HG03066 (cell line): ENCODE data around the gene FILIP1L.

Experiments
- ATAC-seq: cut with Tn5 transposase; IDR thresholded peaks from one replicate; pipeline ENCODE4 v1.9.1; 2021; ENCODE audit warnings: low read depth; ENCODE audit not compliant: unreplicated experiment

Gene FILIP1L

DNA sequence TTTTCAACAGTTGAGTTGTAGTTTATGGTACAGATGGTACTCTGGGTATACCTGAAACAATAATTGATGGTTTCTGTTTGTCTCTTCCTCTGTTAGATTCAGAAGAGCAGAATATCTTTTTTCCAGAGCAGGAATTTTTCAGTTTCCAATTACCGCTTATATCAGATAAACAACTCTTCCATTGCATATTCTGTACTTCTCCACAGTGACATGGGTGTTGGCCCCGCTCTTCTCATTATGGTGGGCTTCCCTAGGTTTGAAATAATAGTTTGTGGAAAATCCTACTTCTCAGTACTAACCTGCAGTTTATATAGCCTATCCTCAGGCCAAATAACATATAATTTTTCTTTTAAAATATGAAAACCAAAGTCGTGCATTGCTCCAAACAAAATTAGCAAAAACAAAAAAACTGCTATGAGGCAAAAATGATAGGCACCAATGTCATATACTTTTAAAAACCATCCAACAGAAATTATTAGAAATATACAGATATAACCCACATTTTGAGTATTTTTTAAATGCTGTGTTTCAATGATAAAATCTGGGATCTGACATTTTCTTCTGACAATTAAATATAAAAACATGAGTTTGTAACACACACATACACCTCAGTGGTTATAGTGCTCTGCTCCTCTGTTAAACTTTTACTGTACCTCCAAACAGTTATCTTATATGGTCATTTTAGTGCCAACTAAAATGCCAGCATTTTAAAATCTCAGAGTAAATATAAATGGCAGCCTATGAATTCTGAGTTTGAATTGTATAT, 239.9 kb downstream of the FILIP1L start:
- ATAC-seq: no peak

DNA sequence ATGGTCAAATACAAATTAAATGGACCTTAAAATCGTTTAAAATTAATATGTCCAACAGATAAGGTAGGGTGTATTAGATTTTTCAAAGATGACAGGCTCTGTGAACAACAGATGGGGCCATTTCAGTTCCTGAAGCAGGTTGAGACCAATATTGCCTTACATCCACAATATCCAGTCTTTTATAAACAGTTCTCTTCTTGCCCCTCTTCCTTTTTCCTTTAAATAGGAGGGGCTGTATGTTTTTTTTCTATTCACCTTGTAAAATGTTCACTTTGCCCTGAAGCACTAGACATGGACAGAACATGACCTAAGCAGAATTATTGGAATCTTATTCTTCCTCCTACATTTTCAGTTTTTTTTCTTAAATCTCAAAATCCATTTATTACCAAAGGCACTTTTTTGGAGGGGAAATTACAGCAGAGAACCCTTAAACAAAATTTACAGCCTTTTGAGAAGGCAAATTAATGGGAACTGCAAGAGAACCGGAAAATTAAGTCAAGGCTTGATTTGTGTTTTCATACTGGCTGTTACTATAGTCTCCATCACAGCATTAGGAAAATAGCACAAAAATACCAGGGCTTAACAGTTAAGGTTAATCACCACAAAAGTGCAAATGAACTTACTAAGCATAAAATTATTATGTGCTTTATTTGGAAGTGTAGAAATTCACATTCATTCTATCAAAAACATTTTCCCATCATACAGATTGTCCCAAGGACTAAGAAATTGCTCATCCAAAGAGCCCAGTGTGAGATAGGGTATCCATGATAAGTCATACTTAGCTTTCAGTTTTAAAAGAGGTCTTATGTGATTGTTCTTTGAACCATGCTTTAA, 240.8 kb downstream of the FILIP1L start:
- no peak for ATAC-seq

DNA sequence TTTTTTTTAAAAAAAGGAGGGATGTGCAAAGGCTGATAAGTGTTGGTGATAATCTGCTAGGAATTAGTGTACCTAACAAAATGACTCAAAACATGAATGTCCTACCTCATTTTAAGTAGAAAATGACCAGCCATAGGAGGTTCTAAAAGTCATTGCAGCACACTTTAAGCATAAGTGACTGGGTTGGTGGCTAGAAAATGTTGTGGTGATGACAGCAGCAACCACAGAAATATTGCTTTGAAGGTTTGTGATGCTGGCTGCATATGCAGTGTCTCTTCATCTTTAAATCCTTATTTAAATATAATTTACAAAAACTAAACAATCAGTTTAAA, 241.4 kb downstream of the FILIP1L start:
- ATAC-seq: peak; percentile 33

DNA sequence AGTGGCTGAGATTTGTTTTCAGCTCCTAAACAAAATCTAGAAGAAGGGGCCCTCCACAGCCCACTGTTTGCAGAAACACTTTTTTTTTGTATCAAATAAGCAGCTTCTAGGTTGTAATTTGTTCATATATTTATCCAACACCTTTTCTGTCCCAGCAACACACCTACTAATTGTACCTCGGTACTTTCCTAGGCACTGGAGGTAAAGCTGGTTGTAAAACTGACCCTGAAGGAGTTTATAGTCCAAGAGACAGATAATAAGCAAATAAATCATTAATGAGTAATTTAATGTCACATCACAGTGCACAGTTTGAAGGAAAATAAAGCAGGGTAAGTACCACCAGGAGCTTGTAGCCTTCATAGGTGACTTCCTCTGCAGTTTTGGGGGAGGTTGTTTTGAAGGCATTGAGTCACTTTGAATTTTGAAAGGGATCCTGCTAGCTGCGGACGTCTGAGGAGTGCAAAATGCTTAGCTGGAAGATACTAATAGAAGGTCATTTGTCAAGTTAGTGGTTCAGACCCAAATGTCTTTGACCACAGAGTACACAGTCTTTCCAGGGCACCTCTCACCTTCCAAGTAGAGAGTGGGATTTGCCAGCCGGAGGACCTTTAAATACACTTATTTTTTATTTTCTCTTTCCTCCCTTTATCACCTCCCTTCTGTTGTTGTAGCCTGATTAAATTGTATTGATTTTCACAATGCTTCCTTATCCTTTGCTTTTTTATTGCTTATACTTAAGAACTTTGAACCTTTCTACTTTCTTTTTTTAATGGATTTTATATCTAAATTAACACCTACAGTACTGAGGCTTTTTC, 242.9 kb downstream of the FILIP1L start:
- no peak for ATAC-seq

DNA sequence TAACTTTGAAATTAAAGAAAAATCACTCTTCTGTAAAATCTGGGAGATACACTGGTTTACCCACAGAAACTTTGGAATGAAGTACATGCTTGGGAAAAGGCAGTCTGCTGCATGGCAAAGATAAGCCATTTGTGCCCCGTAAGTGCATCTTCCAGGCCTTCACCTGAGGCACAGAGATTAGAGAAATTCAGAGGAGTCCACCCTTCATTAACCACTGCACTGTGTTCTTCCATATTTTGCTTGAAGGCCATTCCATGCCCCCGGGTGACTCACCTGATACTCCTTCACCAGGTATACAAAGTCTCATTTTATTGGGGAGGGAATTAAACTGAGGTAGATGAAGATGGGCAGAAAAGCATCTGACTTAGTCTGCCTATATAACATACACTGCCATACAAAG, 243.6 kb downstream of the FILIP1L start:
- no peak for ATAC-seq

DNA sequence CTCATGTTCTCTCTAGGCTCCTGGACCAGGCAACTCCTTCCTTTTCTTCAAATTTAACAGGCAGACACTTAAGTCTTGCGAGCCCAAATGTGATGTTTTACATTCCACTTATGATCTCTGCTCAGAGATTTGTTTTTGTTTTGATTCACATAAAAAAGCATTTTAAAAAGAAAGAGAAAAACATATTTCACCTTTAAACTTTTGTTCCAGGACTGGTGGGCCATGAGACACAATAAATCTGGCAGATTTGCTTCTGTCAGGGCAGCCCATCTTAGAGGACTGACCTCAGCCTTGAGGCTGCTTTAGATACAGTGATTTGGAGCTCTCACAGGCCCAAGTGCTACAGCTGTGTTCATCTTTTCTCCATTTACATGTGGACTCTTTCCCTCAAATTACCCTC, 244.7 kb downstream of the FILIP1L start:
- ATAC-seq: no peak

DNA sequence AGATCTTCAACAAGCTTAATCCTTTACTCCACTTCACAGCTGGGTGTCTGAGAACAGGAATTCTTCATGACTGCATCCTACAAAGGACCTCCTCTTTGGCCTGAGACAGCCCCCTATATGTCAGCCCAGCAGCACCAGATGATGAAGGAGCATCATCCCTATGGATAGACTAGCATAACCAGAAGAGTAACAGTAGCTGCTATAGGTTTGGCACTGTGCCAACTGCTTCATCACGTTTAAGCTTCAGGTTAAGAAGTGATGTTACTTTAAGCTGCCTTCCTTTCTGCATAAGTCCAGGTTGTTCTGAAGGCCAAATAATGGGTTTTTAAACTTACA, 246.0 kb downstream of the FILIP1L start:
- no peak for ATAC-seq

DNA sequence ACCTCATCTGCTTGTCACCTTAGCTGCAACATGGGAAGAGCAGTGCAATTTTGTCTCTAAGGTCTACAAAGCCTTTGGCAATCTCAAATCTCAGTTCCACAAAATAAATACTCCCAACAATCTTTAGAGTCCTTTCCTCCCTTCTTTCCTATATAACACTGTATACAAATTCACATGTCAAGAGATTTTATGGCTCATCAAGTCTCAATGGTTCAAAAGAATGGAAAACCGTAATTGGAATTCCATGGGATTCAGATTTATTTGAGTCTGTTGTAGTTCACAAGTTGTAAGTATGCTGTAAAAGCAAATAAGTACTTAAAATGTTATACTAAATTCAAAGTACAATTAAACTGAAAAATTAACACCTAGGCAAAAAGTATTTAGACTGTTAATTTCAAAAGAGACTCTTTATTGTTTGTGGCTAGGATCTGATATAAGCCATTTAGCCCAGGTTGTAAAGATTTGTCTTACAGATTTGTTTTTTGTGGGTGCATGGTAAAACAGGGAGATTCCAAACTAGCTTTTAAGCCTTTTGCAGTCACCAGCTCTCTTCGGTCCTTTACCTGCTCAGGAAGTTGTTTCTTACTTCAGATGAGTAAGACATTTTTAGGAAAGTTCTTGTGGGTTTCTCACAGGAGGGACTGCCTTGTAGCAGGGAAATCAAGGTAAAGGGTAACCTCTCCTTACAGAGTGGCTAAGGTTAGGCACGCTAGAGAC, 246.5 kb downstream of the FILIP1L start:
- no peak for ATAC-seq

DNA sequence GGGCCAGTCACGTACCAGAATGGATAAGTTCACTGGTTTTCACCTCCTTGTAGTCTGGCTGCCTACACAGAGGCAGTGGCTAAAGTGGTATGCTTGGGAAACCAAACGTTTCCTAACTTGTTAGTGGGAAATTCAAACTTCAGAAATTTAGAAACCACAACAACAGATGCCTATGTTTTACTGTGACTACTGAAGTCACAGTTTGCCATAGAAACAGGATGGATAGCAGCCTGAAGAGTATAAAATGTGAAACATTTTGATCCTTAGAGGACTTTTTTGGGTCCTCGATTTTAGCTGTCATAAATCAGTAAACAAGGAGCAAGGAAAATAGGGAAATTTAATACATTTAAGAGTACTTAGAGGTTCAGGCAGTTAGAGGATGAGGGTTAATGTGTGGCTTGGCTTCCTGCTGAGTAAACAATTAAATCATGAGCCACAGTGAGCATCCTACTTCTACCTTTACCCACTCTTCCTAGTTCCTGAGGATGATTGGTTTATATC, 248.0 kb downstream of the FILIP1L start:
- ATAC-seq: no peak

DNA sequence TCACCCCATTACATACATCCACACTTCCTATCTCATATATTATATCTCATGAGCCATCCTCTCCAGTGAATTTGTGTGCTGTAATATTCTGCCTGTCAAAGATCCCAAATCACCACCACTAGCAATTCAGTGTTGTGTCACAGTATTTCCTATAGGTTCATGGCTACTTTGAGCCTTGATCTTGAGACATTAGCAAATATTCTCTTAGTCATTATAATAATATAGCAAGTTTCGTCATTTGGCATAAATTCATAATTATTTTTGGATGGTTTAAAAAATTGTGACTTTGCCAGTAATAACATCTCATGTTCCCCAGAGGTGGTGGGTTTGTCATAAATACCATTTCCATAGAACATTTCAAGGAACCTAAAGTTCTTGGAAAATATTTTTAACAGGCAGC, 249.0 kb downstream of the FILIP1L start:
- no peak for ATAC-seq

DNA sequence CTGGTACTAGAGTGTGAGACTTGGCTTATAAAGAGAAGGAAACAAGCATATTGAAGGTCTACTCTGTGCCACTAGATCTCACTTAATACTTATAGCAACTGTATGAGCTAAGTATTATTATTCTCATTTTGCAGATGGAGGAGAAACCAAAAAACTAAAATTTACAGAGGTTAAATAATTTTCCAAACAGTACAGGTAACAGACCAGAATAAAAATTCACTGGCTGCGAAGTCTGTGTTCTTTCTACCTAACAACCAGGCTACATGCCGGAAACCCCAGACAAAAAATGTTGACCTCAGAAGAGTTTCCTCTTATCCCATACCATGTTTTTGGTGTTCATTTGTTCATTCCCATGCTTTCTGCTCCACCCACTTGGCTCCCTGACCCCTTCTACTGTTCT, 250.0 kb downstream of the FILIP1L start:
- no peak for ATAC-seq

DNA sequence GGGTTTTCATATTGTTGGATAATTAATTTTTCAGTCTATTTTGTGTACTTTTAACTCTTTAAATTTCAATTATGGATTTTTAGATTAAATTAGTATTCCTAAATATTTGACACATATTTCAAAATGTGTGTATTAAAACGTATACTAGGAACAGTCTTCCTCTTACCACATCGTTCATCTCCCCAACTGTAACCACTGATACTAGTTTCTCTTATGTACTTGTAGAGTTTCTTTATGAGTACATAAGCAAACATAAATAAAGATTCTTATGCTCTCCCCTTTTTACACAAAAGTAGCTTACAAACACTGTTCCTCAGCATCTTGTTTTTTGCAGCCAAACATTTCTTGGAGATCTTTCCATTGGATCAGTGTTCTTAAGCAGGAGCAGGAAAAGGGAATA, 250.7 kb downstream of the FILIP1L start:
- no peak for ATAC-seq

DNA sequence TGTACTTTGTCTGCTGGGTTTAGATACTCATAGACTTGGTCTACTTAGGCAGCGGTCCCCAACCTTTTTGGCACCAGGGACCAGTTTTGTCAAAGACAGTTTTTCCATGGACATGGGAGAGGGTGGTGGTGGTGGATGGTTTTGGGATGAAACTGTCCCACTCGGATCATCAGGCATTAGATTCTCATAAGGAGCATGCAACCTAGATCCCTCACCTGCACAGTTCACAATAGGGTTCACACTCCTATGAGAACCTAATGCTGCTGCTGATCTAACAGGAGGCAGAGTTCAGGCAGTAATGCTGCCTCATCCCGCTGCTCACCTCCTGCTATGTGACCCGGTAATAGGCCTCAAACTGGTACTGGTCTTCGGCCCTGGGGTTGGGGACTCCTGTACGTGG, 251.3 kb downstream of the FILIP1L start:
- no peak for ATAC-seq

DNA sequence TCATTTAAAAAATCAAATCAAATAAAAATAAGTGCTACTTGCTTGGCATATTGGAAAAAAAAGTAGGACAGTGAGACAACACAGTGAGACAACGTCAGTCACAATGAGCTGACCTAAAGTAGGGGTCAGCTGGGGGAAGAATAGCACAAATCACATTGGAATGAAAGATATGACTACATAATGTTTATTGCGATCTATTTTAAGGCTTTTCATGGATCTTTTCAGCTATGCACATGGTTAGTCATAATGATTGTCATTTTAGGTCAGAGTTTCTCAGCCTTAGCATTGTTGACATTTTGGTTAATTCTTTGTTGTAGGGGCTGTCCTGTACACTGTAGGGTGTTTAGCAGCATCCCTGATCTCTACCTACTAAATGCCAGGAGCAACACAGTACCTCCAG, 252.1 kb downstream of the FILIP1L start:
- no peak for ATAC-seq

DNA sequence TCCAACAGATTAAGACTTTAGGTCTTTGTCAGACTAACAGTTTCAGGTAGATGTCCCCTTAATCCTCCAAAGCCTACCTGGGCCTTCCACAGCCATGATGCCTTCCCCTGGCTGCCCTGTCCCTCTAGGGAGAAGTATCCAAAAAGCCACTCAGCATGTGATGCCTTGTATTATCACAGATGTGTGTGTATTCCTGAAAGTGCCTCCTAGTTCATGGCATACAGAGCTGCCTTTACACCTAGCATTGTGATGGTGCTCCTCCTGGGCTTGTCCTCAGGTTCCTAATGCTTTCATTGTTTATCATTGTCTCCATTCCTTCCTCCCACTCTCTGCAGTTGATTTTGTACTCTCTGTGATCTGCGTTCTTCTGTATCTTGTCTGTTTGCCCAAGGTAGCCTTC, 253.1 kb downstream of the FILIP1L start:
- ATAC-seq: no peak

DNA sequence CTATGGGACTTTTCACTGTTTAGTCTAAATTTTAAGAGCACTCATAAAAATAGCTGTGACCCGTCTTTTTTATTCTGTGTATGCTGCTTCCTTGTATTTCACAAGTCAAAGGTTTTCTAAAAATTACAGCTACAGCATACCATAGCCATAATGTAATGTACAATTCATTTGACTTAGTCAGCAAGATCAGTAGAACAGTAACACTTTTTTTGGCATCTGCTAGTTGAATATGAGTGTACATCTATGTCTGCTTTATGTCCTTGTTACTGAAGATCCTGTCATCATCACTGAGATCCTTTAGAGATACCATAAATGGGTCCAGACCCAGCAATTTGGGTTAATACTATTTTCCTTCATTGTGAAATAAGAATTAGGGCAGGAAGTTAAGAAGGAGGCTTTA, 254.5 kb downstream of the FILIP1L start:
- ATAC-seq: no peak

DNA sequence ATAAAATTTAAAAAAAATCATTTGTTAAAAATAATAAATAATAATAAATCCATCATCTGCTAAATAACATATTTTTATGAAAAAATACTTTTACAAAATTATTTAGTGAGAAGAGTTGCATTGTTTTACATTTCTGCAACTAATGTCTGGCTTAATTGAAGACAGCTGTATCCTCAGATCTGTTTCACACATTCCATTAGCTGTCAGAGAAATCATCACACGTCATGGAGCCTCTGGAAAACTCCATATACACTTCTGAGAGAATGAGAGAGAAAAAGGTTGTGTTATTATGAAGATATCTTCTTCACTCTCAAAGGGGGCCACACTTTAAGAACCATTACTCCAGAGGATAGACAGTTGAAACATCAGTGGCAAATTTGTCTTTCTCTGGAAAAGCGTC, 255.8 kb downstream of the FILIP1L start:
- no peak for ATAC-seq

DNA sequence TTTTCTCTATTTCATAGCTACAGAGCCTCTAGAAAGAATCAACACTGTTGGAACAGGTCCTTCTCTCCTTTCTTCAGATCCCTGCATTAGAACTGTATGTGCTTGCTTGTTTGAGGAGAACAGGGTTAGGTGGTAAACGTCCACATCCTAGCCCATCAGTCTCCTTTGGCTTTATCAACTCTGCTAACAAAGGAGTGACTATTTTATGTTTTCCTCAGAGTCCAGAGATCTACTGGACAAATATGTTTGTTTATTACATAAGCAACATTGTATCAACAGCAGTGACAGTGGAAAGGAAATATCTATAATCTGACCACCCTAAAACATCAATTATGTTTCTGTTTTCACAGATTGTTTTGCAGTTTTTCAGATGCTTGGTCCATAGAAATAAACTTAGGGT, 257.0 kb downstream of the FILIP1L start:
- ATAC-seq: no peak

DNA sequence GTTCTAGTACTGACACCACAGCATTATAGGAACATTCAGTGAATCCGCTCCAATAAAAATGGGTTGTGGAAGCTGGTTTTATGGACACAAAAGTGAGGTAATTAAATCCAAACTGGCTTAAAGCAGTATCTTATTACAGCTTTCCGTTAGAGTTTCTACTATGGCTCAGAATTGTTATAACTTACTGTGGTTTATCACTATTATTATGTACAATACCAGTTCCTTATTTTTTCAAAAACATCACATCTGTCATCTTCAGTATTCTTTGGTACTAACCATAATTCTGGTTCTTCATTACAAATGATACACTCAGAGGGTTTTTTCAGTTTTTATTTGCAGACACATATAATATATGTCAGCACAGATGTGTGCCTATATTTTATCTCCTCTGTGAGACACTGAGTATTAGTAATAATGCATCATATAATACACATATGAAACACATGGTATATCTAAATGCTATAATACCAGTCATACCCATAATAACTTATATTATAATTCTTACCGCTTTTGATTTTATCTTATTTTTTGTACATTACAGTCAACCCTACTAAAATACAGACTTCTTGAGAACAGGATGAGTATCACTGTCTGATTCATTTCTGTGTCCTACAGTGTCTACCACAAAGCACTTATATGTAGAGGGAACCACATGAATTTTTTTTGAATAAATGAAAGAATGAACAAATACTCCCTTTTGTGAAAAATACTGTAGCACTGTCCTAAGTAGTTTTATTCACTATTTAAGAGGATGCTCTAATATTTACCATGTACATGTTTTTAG, 257.7 kb downstream of the FILIP1L start:
- no peak for ATAC-seq

DNA sequence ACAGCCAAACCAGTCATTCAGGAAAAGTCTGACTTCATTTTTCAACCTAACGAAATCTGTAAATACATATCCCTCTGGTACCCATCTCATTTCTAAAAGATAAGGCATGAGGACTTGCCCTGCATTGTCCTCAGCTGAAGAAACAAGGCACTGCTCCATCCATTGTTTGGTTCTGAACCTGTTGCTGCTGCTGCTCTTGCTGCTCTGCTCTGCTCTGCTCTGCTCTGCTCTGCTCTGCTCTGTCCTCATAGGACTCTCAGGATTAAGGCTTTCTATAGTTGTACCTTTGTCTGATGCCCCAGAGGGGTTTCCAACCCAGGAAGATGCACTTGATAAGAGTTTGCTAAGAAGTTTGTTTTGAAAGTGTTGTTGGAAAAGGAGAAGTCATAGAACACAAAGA, 258.4 kb downstream of the FILIP1L start:
- no peak for ATAC-seq
